HepG2 (cell line): Measurements from ENCODE around the gene CXADR. TPM values are rescaled to one million over a fixed set of nuclear protein-coding genes. Genes with fewer than 3 reads are reported as not detected.
A peak's percentile ranks its signal among the peaks of the same experiment; 100 is the strongest.

Experiments used
- CEBPB ChIP-seq: IDR thresholded peaks from 2 replicates; pipeline ENCODE4 v1.6.1; 2011; ENCODE audit warnings: low read depth, low read length, improper control_type of control experiment, borderline replicate concordance
- EEA1 ChIP-seq: sonication (generic); formaldehyde crosslinking; IDR thresholded peaks from 2 replicates; pipeline ENCODE4 v1.5.1; 2020; ENCODE audit warnings: mild to moderate bottlenecking, missing genetic modification reagents, borderline replicate concordance
- FOXA1 ChIP-seq, 2 experiments: fragments of 450-650 bp in 1 of 2; sonication (generic) in 1 of 2; formaldehyde crosslinking in 1 of 2; IDR thresholded peaks; 2 replicates each; pipeline versions ENCODE4 v1.4.0 to v1.6.1; 2016 to 2020; ENCODE audit warnings: missing genetic modification reagents in 1 of 2
- GFI1 ChIP-seq: sonication (generic); formaldehyde crosslinking; IDR thresholded peaks from 2 replicates; pipeline ENCODE4 v1.5.0; 2020; ENCODE audit warnings: missing genetic modification reagents, mild to moderate bottlenecking, borderline replicate concordance
- LCORL ChIP-seq, 2 experiments: fragments of 450-650 bp in 1 of 2; sonication (generic) in 1 of 2; formaldehyde crosslinking in 1 of 2; IDR thresholded peaks; 2 replicates each; pipeline versions ENCODE4 v1.5.0 to v1.6.1; 2017 to 2020; ENCODE audit warnings: antibody characterized with exemption in 1 of 2, missing genetic modification reagents in 1 of 2
- NR0B2 ChIP-seq: sonication (generic); formaldehyde crosslinking; IDR thresholded peaks from 2 replicates; pipeline ENCODE4 v1.4.0; 2020; ENCODE audit warnings: mild to moderate bottlenecking, missing genetic modification reagents
- NR2F1 ChIP-seq, 2 experiments: fragments of 450-650 bp in 1 of 2; formaldehyde crosslinking in 1 of 2; IDR thresholded peaks; 2 replicates each; pipeline versions ENCODE4 v1.5.0 to v1.6.1; 2016 to 2020; ENCODE audit warnings: mild to moderate bottlenecking in 1 of 2, missing compliant biosample characterization in 1 of 2, missing genetic modification reagents in 1 of 2, moderate library complexity in 1 of 2
- NR2F6 ChIP-seq, 2 experiments: IDR thresholded peaks; 2 replicates each; pipeline ENCODE4 v1.6.1; 2016; ENCODE audit warnings: antibody characterized with exemption in 1 of 2, mild to moderate bottlenecking in 1 of 2
- SOX6 ChIP-seq, 2 experiments: fragments of 450-650 bp in 1 of 2; sonication (generic) in 1 of 2; formaldehyde crosslinking in 1 of 2; IDR thresholded peaks; 2 replicates each; pipeline versions ENCODE4 v1.4.0 to v1.6.1; 2017 to 2020; ENCODE audit warnings: antibody characterized with exemption in 1 of 2, mild to moderate bottlenecking in 1 of 2, missing genetic modification reagents in 1 of 2
- SRY ChIP-seq: sonication (generic); formaldehyde crosslinking; IDR thresholded peaks from 2 replicates; pipeline ENCODE4 v1.8.0; 2022; ENCODE audit warnings: mild to moderate bottlenecking, missing genetic modification reagents
- THAP7 ChIP-seq: sonication (generic); formaldehyde crosslinking; IDR thresholded peaks from 2 replicates; pipeline ENCODE4 v1.8.1; 2023; ENCODE audit warnings: mild to moderate bottlenecking, missing genetic modification reagents
- TP53 ChIP-seq: sonication (generic); formaldehyde crosslinking; conservative IDR thresholded peaks from 2 replicates; pipeline ENCODE4 v1.4.0; 2020; ENCODE audit warnings: missing genetic modification reagents
- ZNF160 ChIP-seq: sonication (generic); formaldehyde crosslinking; IDR thresholded peaks from 2 replicates; pipeline ENCODE4 v1.8.0; 2022; ENCODE audit warnings: mild to moderate bottlenecking, inconsistent platforms, missing genetic modification reagents
- ZNF558 ChIP-seq: sonication (generic); formaldehyde crosslinking; IDR thresholded peaks from 2 replicates; pipeline ENCODE4 v1.9.0; 2022; ENCODE audit warnings: mild to moderate bottlenecking, missing genetic modification reagents, borderline replicate concordance
- ZNF644 ChIP-seq: IDR thresholded peaks from 2 replicates; pipeline ENCODE4 v1.6.1; 2016; ENCODE audit warnings: low read depth
- ZSCAN31 ChIP-seq: sonication (generic); formaldehyde crosslinking; IDR thresholded peaks from 2 replicates; pipeline ENCODE4 v1.5.0; 2020; ENCODE audit warnings: low read depth, mild to moderate bottlenecking, missing genetic modification reagents
- polyA plus RNA-seq, 8 experiments: library from polyadenylated mRNA; depleted of rRNA in 3 of 8; stranded (reverse) in 7 of 8; unstranded in 1 of 8; fragments of >200 nt; fragmentation: Illumina TruSeq in 4 of 8; extraction: Trizol in 4 of 8; gene quantifications; 2 replicates each; pipeline versions ENCODE4 v1.2.1 to v1.2.3, GENCODE V29; 2011 to 2016; ENCODE audit warnings: low read depth in 4 of 8, missing spikeins in 1 of 8, mixed read lengths in 1 of 8; ENCODE audit not compliant: insufficient read depth in 1 of 8
- total RNA-seq, 5 experiments: library from RNA; depleted of rRNA; stranded (reverse); fragments of >200 nt; fragmentation: Illumina TruSeq; extraction: Trizol; gene quantifications; 2 replicates each; pipeline ENCODE4 v1.2.3, GENCODE V29; 2016; ENCODE audit warnings: low read depth in 1 of 5

Gene CXADR
- total and polyA plus RNA-seq, 2 of the 13 experiments (the other 11 are each of a cell fraction or from before 2014, with no cell fraction given): 86.8 to 110 TPM

GRCh38 chr21:17524635-17525034 lies 11.8 kb downstream of the CXADR start (continued):
- TF ChIP-seq LCORL (IDR thresholded peaks at IDR 0.05): no peak
- TF ChIP-seq LCORL (CRISPR knock-in tag; IDR thresholded peaks at IDR 0.05): no peak
- TF ChIP-seq NR2F6 (IDR thresholded peaks at IDR 0.05): peak; percentile 60
- peak; percentile 68 for TF ChIP-seq NR2F6 (CRISPR knock-in tag; IDR thresholded peaks at IDR 0.05)
- TF ChIP-seq ZSCAN31 (CRISPR knock-in tag): no peak
- TF ChIP-seq ZNF160 (CRISPR knock-in tag): no peak
- TF ChIP-seq EEA1 (CRISPR knock-in tag): no peak
- no peak for TF ChIP-seq TP53 (CRISPR knock-in tag)
- no peak for TF ChIP-seq FOXA1 (IDR thresholded peaks at IDR 0.05)
- TF ChIP-seq FOXA1 (CRISPR knock-in tag; IDR thresholded peaks at IDR 0.05): no peak
- peak; percentile 37 to 40; a peak in 2 of 4 replicates for TF ChIP-seq NR2F1 (CRISPR knock-in tag; IDR thresholded peaks at IDR 0.05)
- TF ChIP-seq GFI1 (CRISPR knock-in tag): no peak
- TF ChIP-seq ZNF644 (CRISPR knock-in tag): 0 out of 2 replicates have a peak, but pooled peaks have one; percentile 14
- no peak for TF ChIP-seq ZNF558 (CRISPR knock-in tag)
- TF ChIP-seq NR0B2 (CRISPR knock-in tag): no peak
- peak; percentile 52; the same call in 1 of the 2 replicates for TF ChIP-seq CEBPB
- no peak for TF ChIP-seq SRY
- no peak for TF ChIP-seq THAP7
- no peak for TF ChIP-seq SOX6 (IDR thresholded peaks at IDR 0.05)
- TF ChIP-seq SOX6 (CRISPR knock-in tag; IDR thresholded peaks at IDR 0.05): peak; percentile 12; the same call in 1 of the 2 replicates
